IMR-90 (cell line): Measurements from ENCODE around the gene LILRA6. TPM values are rescaled to one million over a fixed set of nuclear protein-coding genes. Genes with fewer than 3 reads are reported as not detected.

Experiments
- ATAC-seq: fragments of 200-7000 bp; cut with Tn5 transposase; 2 replicates; pipeline ENCODE4 v1.9.1; 2020; ENCODE audit warnings: low read depth, mild to moderate bottlenecking, moderate library complexity
- BruUV-seq: library from RNA; stranded (reverse); fragments of 400-500 nt; replicated peaks from 2 replicates; lab custom pipeline; 2021; lab: Mats Ljungman, UMichigan
- CTCF ChIA-PET: fragments of 300-600 bp; formaldehyde crosslinking; extraction: SDS; loops from one replicate; lab custom pipeline; 2021; ENCODE audit warnings: antibody characterized with exemption; lab: Yijun Ruan, JAX
- POLR2A ChIA-PET: fragments of 300-600 bp; sonication (Branson Sonifier 250); formaldehyde crosslinking; loops from one replicate; lab custom pipeline; 2022; ENCODE audit warnings: antibody characterized with exemption; ENCODE audit not compliant: unreplicated experiment; lab: Charles Lee
- DNase-seq: peaks from one replicate; pipeline ENCODE4 v3.0.0; 2013
- H2AFZ ChIP-seq: replicated peaks from 2 replicates; pipeline ENCODE3; 2013; ENCODE audit warnings: low read length, mild to moderate bottlenecking; ENCODE audit not compliant: poor library complexity
- H2AK5ac ChIP-seq: 2 replicates; pipeline ENCODE4 v1.6.1; 2013; ENCODE audit warnings: low read depth, low read length, inconsistent platforms
- H2AK9ac ChIP-seq: replicated peaks from 2 replicates; pipeline ENCODE3; 2013; ENCODE audit warnings: mild to moderate bottlenecking, low read depth, low read length, moderate library complexity; ENCODE audit not compliant: poor library complexity
- H2BK120ac ChIP-seq: 2 replicates; pipeline ENCODE4 v1.6.1; 2013; ENCODE audit warnings: low read depth, low read length, inconsistent platforms
- H2BK15ac ChIP-seq: 3 replicates; pipeline ENCODE4 v1.6.1; 2013; ENCODE audit warnings: low read depth, low read length, inconsistent platforms
- H2BK20ac ChIP-seq: 2 replicates; pipeline ENCODE4 v1.6.1; 2013; ENCODE audit warnings: low read depth, mild to moderate bottlenecking, inconsistent platforms, low read length, moderate library complexity
- H2BK5ac ChIP-seq: 2 replicates; pipeline ENCODE4 v1.6.1; 2013; ENCODE audit warnings: mild to moderate bottlenecking, low read depth, low read length, inconsistent platforms; ENCODE audit not compliant: poor library complexity, severe bottlenecking
- H3K14ac ChIP-seq: replicated peaks from 2 replicates; pipeline ENCODE4 v1.6.1; 2013; ENCODE audit warnings: low read depth, low read length, inconsistent platforms
- H3K18ac ChIP-seq: 2 replicates; pipeline ENCODE4 v1.6.1; 2013; ENCODE audit warnings: low read depth, low read length, control low read depth
- H3K23ac ChIP-seq: 2 replicates; pipeline ENCODE4 v1.6.1; 2013; ENCODE audit warnings: low read depth, low read length, inconsistent platforms
- H3K27ac ChIP-seq: 2 replicates; pipeline ENCODE4 v1.5.1; 2013; ENCODE audit warnings: mild to moderate bottlenecking, control low read depth, low read length; ENCODE audit not compliant: insufficient read depth
- H3K27me3 ChIP-seq: 2 replicates; pipeline ENCODE4 v1.6.1; 2013; ENCODE audit warnings: low read length; ENCODE audit not compliant: control insufficient read depth, insufficient read depth
- H3K36me3 ChIP-seq: 2 replicates; pipeline ENCODE4 v1.6.1; 2013; ENCODE audit warnings: low read length, mixed read lengths; ENCODE audit not compliant: control insufficient read depth, insufficient read depth
- H3K4ac ChIP-seq: 2 replicates; pipeline ENCODE4 v1.6.1; 2013; ENCODE audit warnings: low read depth, low read length, inconsistent platforms
- H3K4me1 ChIP-seq: 2 replicates; pipeline ENCODE4 v1.6.1; 2013; ENCODE audit warnings: low read length, mixed read lengths; ENCODE audit not compliant: control insufficient read depth, insufficient read depth
- H3K4me2 ChIP-seq: 2 replicates; pipeline ENCODE4 v1.6.1; 2013; ENCODE audit warnings: low read depth, mild to moderate bottlenecking, control low read depth, low read length, moderate library complexity
- H3K4me3 ChIP-seq: 2 replicates; pipeline ENCODE4 v1.5.1; 2013; ENCODE audit warnings: low read depth, mild to moderate bottlenecking, control low read depth, low read length, moderate library complexity; ENCODE audit not compliant: insufficient read depth
- H3K56ac ChIP-seq: 2 replicates; pipeline ENCODE4 v1.6.1; 2013; ENCODE audit warnings: low read length, inconsistent platforms; ENCODE audit not compliant: insufficient read depth; ENCODE audit errors: extremely low read depth
- H3K79me1 ChIP-seq, 2 experiments: 2 replicates each; pipeline ENCODE4 v1.6.1; 2013; ENCODE audit warnings: low read length in 2 of 2, inconsistent platforms in 1 of 2, low read depth in 1 of 2
- H3K9ac ChIP-seq: 2 replicates; pipeline ENCODE4 v1.6.1; 2013; ENCODE audit warnings: low read depth, low read length, control low read depth
- H3K9me1 ChIP-seq: 2 replicates; pipeline ENCODE4 v1.6.1; 2013; ENCODE audit warnings: low read length, inconsistent platforms; ENCODE audit not compliant: insufficient read depth
- H3K9me3 ChIP-seq: 2 replicates; pipeline ENCODE4 v1.6.1; 2013; ENCODE audit warnings: low read length; ENCODE audit not compliant: control insufficient read depth, insufficient read depth
- H4K20me1 ChIP-seq: 2 replicates; pipeline ENCODE4 v1.6.1; 2013; ENCODE audit warnings: low read length, inconsistent platforms; ENCODE audit not compliant: insufficient read depth
- H4K5ac ChIP-seq: 2 replicates; pipeline ENCODE4 v1.6.1; 2013; ENCODE audit warnings: mild to moderate bottlenecking, low read depth, low read length, control low read depth
- H4K8ac ChIP-seq, 2 experiments: 2 replicates each; pipeline ENCODE4 v1.6.1; 2013; ENCODE audit warnings: low read depth in 2 of 2, low read length in 2 of 2, control low read depth in 1 of 2, inconsistent platforms in 1 of 2
- H4K91ac ChIP-seq: 2 replicates; pipeline ENCODE4 v1.6.1; 2013; ENCODE audit warnings: low read depth, low read length, inconsistent platforms; ENCODE audit not compliant: insufficient read depth
- BHLHE40 ChIP-seq: fragments of 150-350 bp; IDR thresholded peaks from 2 replicates; pipeline ENCODE4 v1.6.1; 2016; ENCODE audit warnings: mild to moderate bottlenecking, low read depth, low read length
- CHD1 ChIP-seq: IDR thresholded peaks from 2 replicates; pipeline ENCODE4 v1.6.1; 2012; ENCODE audit warnings: low read depth, low read length, improper control_type of control experiment
- ELK1 ChIP-seq: fragments of 150-350 bp; IDR thresholded peaks from 2 replicates; pipeline ENCODE4 v1.6.1; 2016; ENCODE audit warnings: low read depth, mild to moderate bottlenecking, low read length, moderate library complexity, borderline replicate concordance
- FOS ChIP-seq: fragments of 150-350 bp; IDR thresholded peaks from 2 replicates; pipeline ENCODE4 v1.6.1; 2016; ENCODE audit warnings: low read depth, low read length
- MAFK ChIP-seq: IDR thresholded peaks from 2 replicates; pipeline ENCODE4 v1.6.1; 2012; ENCODE audit warnings: low read depth, low read length, improper control_type of control experiment
- MAZ ChIP-seq: IDR thresholded peaks from 2 replicates; pipeline ENCODE4 v1.6.1; 2012; ENCODE audit warnings: low read depth, mild to moderate bottlenecking, low read length, improper control_type of control experiment, moderate library complexity, borderline replicate concordance
- POLR2A ChIP-seq: IDR thresholded peaks from 2 replicates; pipeline ENCODE4 v1.6.1; 2012; ENCODE audit warnings: mild to moderate bottlenecking, low read depth, low read length
- RCOR1 ChIP-seq: IDR thresholded peaks from 2 replicates; pipeline ENCODE4 v1.6.1; 2012; ENCODE audit warnings: mild to moderate bottlenecking, low read length, improper control_type of control experiment; ENCODE audit not compliant: insufficient replicate concordance
- SMC3 ChIP-seq: fragments of 150-350 bp; IDR thresholded peaks from 2 replicates; pipeline ENCODE4 v1.6.1; 2016; ENCODE audit warnings: low read depth, mild to moderate bottlenecking, antibody characterized with exemption, low read length, moderate library complexity
- USF2 ChIP-seq: fragments of 150-350 bp; IDR thresholded peaks from 2 replicates; pipeline ENCODE4 v1.6.1; 2017; ENCODE audit warnings: mild to moderate bottlenecking, antibody characterized with exemption, low read length, low read depth
- WGBS, 2 experiments: methylation state at CpG; one replicate each; pipeline versions ENCODE4 v1.1.5 to v1.1.7; 2013; ENCODE audit warnings: missing lambda C conversion rate in 2 of 2; ENCODE audit not compliant: insufficient read length in 1 of 2; ENCODE audit errors: extremely low coverage in 2 of 2; 5-methylcytosine and 5-hydroxymethylcytosine counted together
- dilution Hi-C: fragments of 300-500 bp; cut with HindIII; formaldehyde crosslinking; loops from one replicate; pipeline ENCODE4 v1.14.3; 2018; ENCODE audit warnings: low sequenced_read_pairs; ENCODE audit not compliant: unreplicated experiment
- in situ Hi-C: fragments of 300-500 bp; cut with MboI; formaldehyde crosslinking; loops from 3 replicates; pipeline ENCODE4 v1.14.3; 2019; ENCODE audit warnings: low sequenced_read_pairs, inconsistent platforms, mixed read lengths
- intact Hi-C: fragments of 100-400 bp; cut with micrococcal nuclease; formaldehyde crosslinking; loops from 2 replicates; pipeline ENCODE4 v1.10.0; 2022
- polyA plus RNA-seq, 3 experiments: library from polyadenylated mRNA; depleted of rRNA; stranded (reverse); fragments of >200 nt; gene quantifications; 2 replicates each; pipeline ENCODE4 v1.2.3, GENCODE V29; 2012; ENCODE audit warnings: low replicate concordance in 1 of 3
- total RNA-seq: library from RNA; depleted of rRNA; stranded (reverse); fragments of >200 nt; gene quantifications from 2 replicates; pipeline ENCODE4 v1.2.3, GENCODE V29; 2012
- TF ChIP-seq, protein P1 (sequence below): conservative IDR thresholded peaks from 2 replicates; pipeline ENCODE4 v1.5.1; 2012; ENCODE audit warnings: mild to moderate bottlenecking, low read depth, low read length, improper control_type of control experiment

LILRA6 gene
- total and polyA plus RNA-seq, 2 of the 4 experiments (the other 2 are of a cell fraction): not detected

DNA sequence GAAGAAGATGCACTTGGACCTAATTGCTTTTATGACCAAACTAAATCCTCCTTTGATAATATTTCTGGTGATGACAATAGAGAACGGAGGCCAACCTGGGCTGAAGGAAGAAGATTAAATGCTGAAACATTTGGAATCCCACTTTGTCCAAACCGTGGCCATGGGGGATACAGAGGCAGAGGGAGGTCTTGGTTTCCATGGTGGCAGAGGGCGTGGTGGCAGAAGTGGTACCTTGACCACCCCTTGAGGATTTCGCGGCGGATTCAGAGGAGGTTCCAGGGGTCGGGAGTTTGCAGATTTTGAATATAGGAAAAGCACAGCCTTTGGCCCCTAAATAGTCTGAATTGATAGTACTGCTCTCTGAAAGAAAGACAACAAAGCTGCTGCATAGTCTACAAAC lies 12.6 kb downstream of the LILRA6 start (continued):
- TF ChIP-seq USF2 (no peak), FOS (no peak), MAZ (no peak)

- CTCF ChIA-PET: interaction anchor here (0.6 kb wide), 1 partner anchor 18 kb away, joined by 7 read pairs; no protein-coding TSS in a partner anchor
- H4K91ac ChIP-seq: no peak overlapping the region
- intact Hi-C loops: no loop called here
Measured at GRCh38 chr19:54229146-54229545, 13.4 kb downstream of the LILRA6 start.

More at GRCh38 chr19:54229146-54229545, 13.4 kb downstream of the LILRA6 start:
- Histone ChIP-seq H4K20me1 (no peaks in the 10 kb centered on the region), H3K4me1 (no peaks in the 10 kb centered on the region), H2AK5ac (no peak overlapping the region), H3K27ac (no peak overlapping the region), H3K9ac (no peak overlapping the region), H4K8ac (no peak overlapping the region), H3K4me3 (no peak overlapping the region), H2AK9ac (no peak overlapping the region), H3K56ac (no peak overlapping the region), H3K4ac (no peak overlapping the region), H2BK120ac (no peak overlapping the region), H3K4me2 (no peak overlapping the region), H2AFZ (no peak overlapping the region), H3K27me3 (peaks cover 4% of the 10 kb centered on the region), H3K23ac (no peak overlapping the region), H3K36me3 (no peaks in the 10 kb centered on the region), H3K14ac (no peak overlapping the region), H3K9me1 (no peaks in the 10 kb centered on the region; the same call in 1 of the 2 replicates), H2BK20ac (no peak overlapping the region), H4K5ac (no peak overlapping the region), H3K79me1 (no peaks in the 10 kb centered on the region), H3K18ac (no peak overlapping the region), H2BK5ac (no peak overlapping the region), H3K9me3 (no peaks in the 10 kb centered on the region), H2BK15ac (no peak overlapping the region)
- 64% methylated on average over 6 of the region's 8 CpGs; no CpG with 5 or more reads in 1 of the 2 experiments for WGBS, 2 experiments
- dilution Hi-C loops (no loop called here), in situ Hi-C loops (no loop called here)
- ATAC-seq (no peak), DNase-seq (no peak)
- POLR2A ChIA-PET: interaction anchor here (0.8 kb wide), 1 partner anchor 24 kb away, joined by 4 read pairs; no protein-coding TSS in a partner anchor
- no TSS peak for BruUV-seq
- TF ChIP-seq CHD1 (no peak), BHLHE40 (no peak), RCOR1 (no peak), ELK1 (no peak), SMC3 (no peak), MAFK (no peak), POLR2A (no peak)
- TF ChIP-seq, protein P1, sequence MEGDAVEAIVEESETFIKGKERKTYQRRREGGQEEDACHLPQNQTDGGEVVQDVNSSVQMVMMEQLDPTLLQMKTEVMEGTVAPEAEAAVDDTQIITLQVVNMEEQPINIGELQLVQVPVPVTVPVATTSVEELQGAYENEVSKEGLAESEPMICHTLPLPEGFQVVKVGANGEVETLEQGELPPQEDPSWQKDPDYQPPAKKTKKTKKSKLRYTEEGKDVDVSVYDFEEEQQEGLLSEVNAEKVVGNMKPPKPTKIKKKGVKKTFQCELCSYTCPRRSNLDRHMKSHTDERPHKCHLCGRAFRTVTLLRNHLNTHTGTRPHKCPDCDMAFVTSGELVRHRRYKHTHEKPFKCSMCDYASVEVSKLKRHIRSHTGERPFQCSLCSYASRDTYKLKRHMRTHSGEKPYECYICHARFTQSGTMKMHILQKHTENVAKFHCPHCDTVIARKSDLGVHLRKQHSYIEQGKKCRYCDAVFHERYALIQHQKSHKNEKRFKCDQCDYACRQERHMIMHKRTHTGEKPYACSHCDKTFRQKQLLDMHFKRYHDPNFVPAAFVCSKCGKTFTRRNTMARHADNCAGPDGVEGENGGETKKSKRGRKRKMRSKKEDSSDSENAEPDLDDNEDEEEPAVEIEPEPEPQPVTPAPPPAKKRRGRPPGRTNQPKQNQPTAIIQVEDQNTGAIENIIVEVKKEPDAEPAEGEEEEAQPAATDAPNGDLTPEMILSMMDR: no peak
